ENCODE measurements around the gene DNASE1.

The DNASE1 gene

GRCh38 chr16:3668626-3669025 lies 14.1 kb downstream of the DNASE1 start:
- Histone ChIP-seq H3K79me1 (ENCODE audit: low read length) (no peaks in the 10 kb centered on the region), H3K27ac (ENCODE audit: low read depth, low read length) (no peak overlapping the region), H3K4me3 (ENCODE audit: low read length) (no peak overlapping the region), H2BK5ac (ENCODE audit: low read length) (no peak overlapping the region), H3K4me2 (ENCODE audit: low read length) (no peak overlapping the region), H3K4me1 (ENCODE audit: control insufficient read depth, low read depth, low read length) (no peaks in the 10 kb centered on the region), H3K9ac (ENCODE audit: low read length) (no peak overlapping the region), H4K5ac (ENCODE audit: low read length) (no peak overlapping the region), H3K4ac (ENCODE audit: low read depth, low read length) (no peak overlapping the region), H2BK15ac (replicated peaks; ENCODE audit: low read depth) (no peak overlapping the region), H4K8ac (ENCODE audit: low read depth, low read length) (no peak overlapping the region), H3K79me2 (ENCODE audit: control insufficient read depth, insufficient read depth, low read length) (no peaks in the 10 kb centered on the region), H3K18ac (ENCODE audit: low read length) (no peak overlapping the region), H2BK120ac (ENCODE audit: low read depth, low read length) (no peak overlapping the region), H3K27me3 (ENCODE audit: insufficient read depth, low read length, poor library complexity) (no peaks in the 10 kb centered on the region), H3K36me3 (ENCODE audit: control insufficient read depth, insufficient read depth, low read length) (peaks cover 14% of the 10 kb centered on the region), H3K23ac (ENCODE audit: low read length) (no peak overlapping the region), H3K56ac (ENCODE audit: low read length) (no peak overlapping the region), H2AK5ac (ENCODE audit: low read length) (no peak overlapping the region)
- WGBS (ENCODE audit: extremely low coverage, insufficient coverage, low lambda C conversion rate): no CpG with 5 or more reads among the region's 11 CpGs
- no peak for DNase-seq

GRCh38 chr16:3669082-3669481 lies 14.6 kb downstream of the DNASE1 start:
- Histone ChIP-seq H3K4me3 (ENCODE audit: low read length) (no peak overlapping the region), H3K79me2 (ENCODE audit: control insufficient read depth, insufficient read depth, low read length) (no peaks in the 10 kb centered on the region), H2BK5ac (ENCODE audit: low read length) (no peak overlapping the region), H4K5ac (ENCODE audit: low read length) (no peak overlapping the region), H3K23ac (ENCODE audit: low read length) (no peak overlapping the region), H3K9ac (ENCODE audit: low read length) (no peak overlapping the region), H3K18ac (ENCODE audit: low read length) (no peak overlapping the region), H3K4ac (ENCODE audit: low read depth, low read length) (no peak overlapping the region), H3K27ac (ENCODE audit: low read depth, low read length) (no peak overlapping the region), H3K27me3 (ENCODE audit: insufficient read depth, low read length, poor library complexity) (no peaks in the 10 kb centered on the region), H3K4me1 (ENCODE audit: control insufficient read depth, low read depth, low read length) (no peaks in the 10 kb centered on the region), H2BK120ac (ENCODE audit: low read depth, low read length) (no peak overlapping the region), H2AK5ac (ENCODE audit: low read length) (no peak overlapping the region), H3K79me1 (ENCODE audit: low read length) (no peaks in the 10 kb centered on the region), H3K4me2 (ENCODE audit: low read length) (no peak overlapping the region), H2BK15ac (replicated peaks; ENCODE audit: low read depth) (no peak overlapping the region), H3K56ac (ENCODE audit: low read length) (no peak overlapping the region), H3K36me3 (ENCODE audit: control insufficient read depth, insufficient read depth, low read length) (peaks cover 15% of the 10 kb centered on the region), H4K8ac (ENCODE audit: low read depth, low read length) (no peak overlapping the region)
- DNase-seq: no peak
- WGBS (ENCODE audit: extremely low coverage, insufficient coverage, low lambda C conversion rate): no CpG with 5 or more reads among the region's 10 CpGs

GRCh38 chr16:3670711-3671110 lies 16.2 kb downstream of the DNASE1 start:
- Histone ChIP-seq H3K79me2 (ENCODE audit: control insufficient read depth, insufficient read depth, low read length) (no peaks in the 10 kb centered on the region), H3K79me1 (ENCODE audit: low read length) (no peaks in the 10 kb centered on the region), H2BK120ac (ENCODE audit: low read depth, low read length) (no peak overlapping the region), H3K56ac (ENCODE audit: low read length) (no peak overlapping the region), H3K4me3 (ENCODE audit: low read length) (no peak overlapping the region), H3K4ac (ENCODE audit: low read depth, low read length) (no peak overlapping the region), H3K23ac (ENCODE audit: low read length) (no peak overlapping the region), H3K27ac (ENCODE audit: low read depth, low read length) (no peak overlapping the region), H3K27me3 (ENCODE audit: insufficient read depth, low read length, poor library complexity) (no peaks in the 10 kb centered on the region), H2AK5ac (ENCODE audit: low read length) (no peak overlapping the region), H3K18ac (ENCODE audit: low read length) (no peak overlapping the region), H4K8ac (ENCODE audit: low read depth, low read length) (no peak overlapping the region), H3K4me2 (ENCODE audit: low read length) (no peak overlapping the region), H3K4me1 (ENCODE audit: control insufficient read depth, low read depth, low read length) (no peaks in the 10 kb centered on the region), H3K36me3 (ENCODE audit: control insufficient read depth, insufficient read depth, low read length) (peaks cover 18% of the 10 kb centered on the region), H2BK15ac (replicated peaks; ENCODE audit: low read depth) (no peak overlapping the region), H4K5ac (ENCODE audit: low read length) (no peak overlapping the region), H2BK5ac (ENCODE audit: low read length) (no peak overlapping the region), H3K9ac (ENCODE audit: low read length) (no peak overlapping the region)
- no peak for DNase-seq
- no CpG with 5 or more reads among the region's 13 CpGs for WGBS (ENCODE audit: extremely low coverage, insufficient coverage, low lambda C conversion rate)

GRCh38 chr16:3671424-3671823 lies 16.9 kb downstream of the DNASE1 start:
- Histone ChIP-seq H3K27ac (ENCODE audit: low read depth, low read length) (no peak overlapping the region), H3K4ac (ENCODE audit: low read depth, low read length) (no peak overlapping the region), H3K79me2 (ENCODE audit: control insufficient read depth, insufficient read depth, low read length) (no peaks in the 10 kb centered on the region), H3K9ac (ENCODE audit: low read length) (no peak overlapping the region), H4K8ac (ENCODE audit: low read depth, low read length) (no peak overlapping the region), H3K4me3 (ENCODE audit: low read length) (no peak overlapping the region), H3K23ac (ENCODE audit: low read length) (no peak overlapping the region), H3K4me2 (ENCODE audit: low read length) (no peak overlapping the region), H3K36me3 (ENCODE audit: control insufficient read depth, insufficient read depth, low read length) (peaks cover 19% of the 10 kb centered on the region), H2BK15ac (replicated peaks; ENCODE audit: low read depth) (no peak overlapping the region), H2AK5ac (ENCODE audit: low read length) (no peak overlapping the region), H2BK5ac (ENCODE audit: low read length) (no peak overlapping the region), H3K79me1 (ENCODE audit: low read length) (no peaks in the 10 kb centered on the region), H3K27me3 (ENCODE audit: insufficient read depth, low read length, poor library complexity) (no peaks in the 10 kb centered on the region), H2BK120ac (ENCODE audit: low read depth, low read length) (no peak overlapping the region), H3K56ac (ENCODE audit: low read length) (no peak overlapping the region), H3K4me1 (ENCODE audit: control insufficient read depth, low read depth, low read length) (no peaks in the 10 kb centered on the region), H4K5ac (ENCODE audit: low read length) (no peak overlapping the region), H3K18ac (ENCODE audit: low read length) (no peak overlapping the region)
- WGBS (ENCODE audit: extremely low coverage, insufficient coverage, low lambda C conversion rate): no CpG with 5 or more reads among the region's 11 CpGs
- DNase-seq: no peak

DNA sequence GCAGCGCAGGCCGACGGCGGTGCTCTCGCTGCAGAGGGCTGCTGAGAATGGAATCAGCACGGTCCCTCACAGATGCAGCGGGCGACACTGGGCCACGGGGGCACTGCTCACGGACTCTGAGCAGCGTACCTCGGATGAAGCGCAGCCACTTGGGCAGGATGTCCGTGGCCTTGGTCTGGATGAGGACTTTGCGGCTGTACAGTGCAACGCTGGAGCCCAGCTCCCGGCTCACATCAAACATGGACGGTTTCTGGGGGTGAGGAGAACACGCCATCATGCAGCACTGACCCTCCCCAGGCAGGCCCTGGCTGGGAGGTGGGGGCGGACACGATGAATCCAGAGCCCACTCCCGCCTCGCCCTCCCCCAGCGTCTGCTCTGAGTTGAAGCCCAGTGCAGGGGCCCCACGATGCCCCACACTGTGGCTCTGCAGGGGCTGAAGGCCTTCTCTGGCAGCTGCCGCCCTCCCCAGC lies 18.1 kb downstream of the DNASE1 start:
- Histone ChIP-seq H4K8ac (ENCODE audit: low read depth, low read length) (no peak overlapping the region), H3K4ac (ENCODE audit: low read depth, low read length) (no peak overlapping the region), H3K4me1 (ENCODE audit: control insufficient read depth, low read depth, low read length) (no peaks in the 10 kb centered on the region), H3K36me3 (ENCODE audit: control insufficient read depth, insufficient read depth, low read length) (peaks cover 19% of the 10 kb centered on the region), H2AK5ac (ENCODE audit: low read length) (no peak overlapping the region), H4K5ac (ENCODE audit: low read length) (no peak overlapping the region), H3K79me1 (ENCODE audit: low read length) (no peaks in the 10 kb centered on the region), H2BK15ac (replicated peaks; ENCODE audit: low read depth) (no peak overlapping the region), H3K27me3 (ENCODE audit: insufficient read depth, low read length, poor library complexity) (no peaks in the 10 kb centered on the region), H3K79me2 (ENCODE audit: control insufficient read depth, insufficient read depth, low read length) (no peaks in the 10 kb centered on the region), H3K27ac (ENCODE audit: low read depth, low read length) (no peak overlapping the region), H3K18ac (ENCODE audit: low read length) (no peak overlapping the region), H3K4me2 (ENCODE audit: low read length) (no peak overlapping the region), H3K4me3 (ENCODE audit: low read length) (no peak overlapping the region), H2BK120ac (ENCODE audit: low read depth, low read length) (no peak overlapping the region), H3K56ac (ENCODE audit: low read length) (no peak overlapping the region), H3K9ac (ENCODE audit: low read length) (no peak overlapping the region), H3K23ac (ENCODE audit: low read length) (no peak overlapping the region), H2BK5ac (ENCODE audit: low read length) (no peak overlapping the region)
- DNase-seq: no peak
- no CpG with 5 or more reads among the region's 26 CpGs for WGBS (ENCODE audit: extremely low coverage, insufficient coverage, low lambda C conversion rate)

DNA sequence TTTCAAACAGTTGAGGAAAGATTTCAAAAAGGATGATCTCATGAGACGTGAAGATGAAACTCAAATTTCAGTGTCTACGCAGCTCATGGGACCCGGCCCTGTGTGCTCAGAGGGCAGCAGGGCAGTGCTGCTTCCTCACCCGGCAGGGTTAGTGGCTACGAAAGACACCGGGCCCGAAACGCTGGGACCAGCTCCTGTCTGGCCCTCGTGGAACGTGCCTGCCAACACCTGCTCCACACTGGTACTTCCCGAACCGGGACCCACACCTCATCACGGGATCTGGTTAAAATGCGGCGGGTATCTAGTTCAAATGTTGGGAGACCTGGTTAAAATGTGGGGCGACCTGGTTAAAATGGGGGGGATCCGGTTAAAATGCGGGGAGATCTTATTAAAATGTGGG lies 18.7 kb downstream of the DNASE1 start:
- H3K79me1 ChIP-seq (ENCODE audit: low read length): no peaks in the 10 kb centered on the region
- H3K18ac ChIP-seq (ENCODE audit: low read length): no peak overlapping the region
- H2BK120ac ChIP-seq (ENCODE audit: low read depth, low read length): no peak overlapping the region
- H2BK15ac ChIP-seq (replicated peaks; ENCODE audit: low read depth): no peak overlapping the region
- H3K4me1 ChIP-seq (ENCODE audit: control insufficient read depth, low read depth, low read length): no peaks in the 10 kb centered on the region
- H2BK5ac ChIP-seq (ENCODE audit: low read length): no peak overlapping the region
- no peak overlapping the region for H4K5ac ChIP-seq (ENCODE audit: low read length)
- no peak overlapping the region for H3K4ac ChIP-seq (ENCODE audit: low read depth, low read length)
- no peak for DNase-seq
- H3K56ac ChIP-seq (ENCODE audit: low read length): no peak overlapping the region
- H3K23ac ChIP-seq (ENCODE audit: low read length): no peak overlapping the region
- no peak overlapping the region for H3K4me2 ChIP-seq (ENCODE audit: low read length)
- H3K4me3 ChIP-seq (ENCODE audit: low read length): no peak overlapping the region
- no CpG with 5 or more reads among the region's 18 CpGs for WGBS (ENCODE audit: extremely low coverage, insufficient coverage, low lambda C conversion rate)
- no peak overlapping the region for H3K27ac ChIP-seq (ENCODE audit: low read depth, low read length)
- H3K27me3 ChIP-seq (ENCODE audit: insufficient read depth, low read length, poor library complexity): no peaks in the 10 kb centered on the region
- H4K8ac ChIP-seq (ENCODE audit: low read depth, low read length): no peak overlapping the region
- H3K79me2 ChIP-seq (ENCODE audit: control insufficient read depth, insufficient read depth, low read length): no peaks in the 10 kb centered on the region
- H3K9ac ChIP-seq (ENCODE audit: low read length): no peak overlapping the region
- peaks cover 22% of the 10 kb centered on the region for H3K36me3 ChIP-seq (ENCODE audit: control insufficient read depth, insufficient read depth, low read length)
- no peak overlapping the region for H2AK5ac ChIP-seq (ENCODE audit: low read length)
